Activated T-helper 17 cell treated with anti-CD3 and anti-CD28 coated beads, Interleukin-2, amount 50 U/mL, for 72 hours (primary cell): ENCODE results near the gene SPRED3. TPM values are rescaled to one million over a fixed set of nuclear protein-coding genes. Genes with fewer than 3 reads are reported as not detected.

Experiments
- ATAC-seq: fragments of 150-1000 bp; cut with Tn5 transposase; replicated peaks from 2 replicates; pipeline ENCODE4 v1.10.0; 2021; ENCODE audit warnings: mild to moderate bottlenecking, moderate library complexity
- H3K27ac Mint-ChIP-seq: one replicate; pipeline ENCODE4 v1.8.0; 2022; ENCODE audit warnings: mixed read lengths
- H3K27me3 Mint-ChIP-seq: one replicate; pipeline ENCODE4 v1.8.0; 2022; ENCODE audit warnings: mixed read lengths
- H3K36me3 Mint-ChIP-seq: one replicate; pipeline ENCODE4 v1.8.0; 2022; ENCODE audit warnings: low read depth, mild to moderate bottlenecking, mixed read lengths
- H3K4me1 Mint-ChIP-seq: one replicate; pipeline ENCODE4 v1.8.0; 2022; ENCODE audit warnings: mixed read lengths
- H3K4me3 Mint-ChIP-seq: one replicate; pipeline ENCODE4 v1.8.0; 2022; ENCODE audit warnings: mild to moderate bottlenecking, mixed read lengths
- H3K9me3 Mint-ChIP-seq: one replicate; pipeline ENCODE4 v1.8.0; 2022; ENCODE audit warnings: mixed read lengths
- total RNA-seq, 2 donors: library from RNA; stranded (reverse); gene quantifications; one replicate each; pipeline ENCODE4 v1.2.3, GENCODE V29; 2022

Gene SPRED3
- total RNA-seq, 2 donors from 2014 or later = 1.8 to 14.4 TPM

DNA sequence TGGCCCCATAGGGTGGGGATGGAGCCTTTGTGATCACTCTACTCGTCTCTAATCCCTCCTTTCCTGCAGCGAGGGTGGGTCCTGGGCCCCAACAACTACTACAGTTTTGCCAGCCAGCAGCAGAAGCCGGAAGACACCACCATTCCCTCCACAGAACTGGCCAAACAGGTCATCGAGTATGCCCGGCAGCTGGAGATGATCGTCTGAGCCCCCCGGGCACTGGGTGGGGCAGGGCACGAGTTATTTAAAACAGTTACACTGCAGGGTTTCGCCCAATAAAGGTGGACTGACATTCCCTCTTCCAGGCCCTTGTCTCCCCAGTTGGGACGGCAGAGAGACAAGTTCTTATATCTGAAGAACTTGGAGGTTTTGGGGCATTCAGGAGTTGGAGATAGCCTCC lies 5.3 kb upstream of the SPRED3 start:
- ATAC-seq = no peak
- H3K4me1 Mint-ChIP-seq = peaks cover 16% of the 10 kb centered on the region
- no peak overlapping the region for H3K27ac Mint-ChIP-seq
- H3K27me3 Mint-ChIP-seq = peaks cover 3% of the 10 kb centered on the region
- no peak overlapping the region for H3K4me3 Mint-ChIP-seq
- no peaks in the 10 kb centered on the region for H3K9me3 Mint-ChIP-seq
- H3K36me3 Mint-ChIP-seq = peaks cover 82% of the 10 kb centered on the region

- Mint-ChIP-seq H3K9me3 (no peaks in the 10 kb centered on the region), H3K36me3 (peaks cover 79% of the 10 kb centered on the region), H3K27me3 (peaks cover 3% of the 10 kb centered on the region), H3K27ac (no peak overlapping the region), H3K4me3 (no peak overlapping the region), H3K4me1 (peaks cover 18% of the 10 kb centered on the region)
- ATAC-seq = no peak
Observed at GRCh38 chr19:38383743-38384142, 4.8 kb upstream of the SPRED3 start.

DNA sequence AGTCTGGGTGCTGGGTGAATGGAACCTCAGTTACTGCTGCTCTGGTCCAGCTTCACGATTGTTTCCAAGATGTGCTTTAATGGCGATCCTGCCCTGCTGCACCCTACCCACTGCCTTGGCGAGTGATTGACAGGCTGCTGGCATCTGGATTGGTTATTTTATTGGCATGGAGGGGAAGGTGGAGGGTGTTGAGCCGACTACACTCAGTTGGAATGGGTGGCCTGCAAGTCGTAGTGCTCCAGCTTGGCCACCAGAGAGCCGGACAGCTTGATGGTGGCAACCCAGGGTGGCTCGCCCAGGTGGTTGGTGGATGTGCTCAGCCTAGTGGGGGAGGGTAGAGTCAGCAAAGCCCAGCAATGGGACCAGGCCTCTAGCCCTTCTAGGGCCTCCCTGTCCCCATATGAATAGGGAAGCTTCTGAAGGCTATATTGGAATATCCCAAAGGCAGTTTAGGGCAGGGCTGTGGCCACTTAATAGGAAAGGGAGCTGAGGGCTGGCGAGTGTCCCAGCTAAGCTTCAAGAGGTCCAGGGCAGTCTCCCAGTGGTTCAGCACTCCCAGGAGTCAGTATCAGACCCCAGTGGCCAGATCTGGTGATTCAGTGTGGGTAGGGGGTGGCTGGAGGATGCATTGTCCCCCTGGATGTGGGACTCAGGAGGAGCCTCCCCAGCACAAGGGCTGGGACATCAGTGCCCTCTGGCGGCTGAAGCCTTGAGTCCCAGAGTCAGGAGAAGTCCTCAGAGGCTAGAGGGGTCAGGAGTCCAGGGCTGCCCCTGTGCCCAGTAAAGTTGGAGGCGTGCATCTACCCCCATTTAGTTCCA lies 4.1 kb upstream of the SPRED3 start:
- peaks cover 72% of the 10 kb centered on the region for H3K36me3 Mint-ChIP-seq
- peak overlapping the region; percentile 33 for H3K4me3 Mint-ChIP-seq
- no peak for ATAC-seq

GRCh38 chr19:38385057-38385803 lies 3.3 kb upstream of the SPRED3 start:
- H3K9me3 Mint-ChIP-seq = no peaks in the 10 kb centered on the region
- peak overlapping the region; percentile 33 for H3K4me3 Mint-ChIP-seq
- no peak overlapping the region for H3K27ac Mint-ChIP-seq
- H3K36me3 Mint-ChIP-seq = peaks cover 64% of the 10 kb centered on the region
- H3K27me3 Mint-ChIP-seq = peaks cover 7% of the 10 kb centered on the region
- H3K4me1 Mint-ChIP-seq = peaks cover 28% of the 10 kb centered on the region
- no peak for ATAC-seq

More for the DNA sequence above, 4.1 kb upstream of the SPRED3 start:
- Mint-ChIP-seq H3K27ac (no peak overlapping the region), H3K4me1 (peaks cover 20% of the 10 kb centered on the region), H3K27me3 (peaks cover 3% of the 10 kb centered on the region), H3K9me3 (no peaks in the 10 kb centered on the region)

- no peaks in the 10 kb centered on the region for H3K9me3 Mint-ChIP-seq
- peaks cover 58% of the 10 kb centered on the region for H3K36me3 Mint-ChIP-seq
- peaks cover 31% of the 10 kb centered on the region for H3K4me1 Mint-ChIP-seq
- H3K27me3 Mint-ChIP-seq = peaks cover 7% of the 10 kb centered on the region
- ATAC-seq = no peak
- H3K4me3 Mint-ChIP-seq = no peak overlapping the region
- H3K27ac Mint-ChIP-seq = no peak overlapping the region
Observed at GRCh38 chr19:38385804-38386257, 2.7 kb upstream of the SPRED3 start.

DNA sequence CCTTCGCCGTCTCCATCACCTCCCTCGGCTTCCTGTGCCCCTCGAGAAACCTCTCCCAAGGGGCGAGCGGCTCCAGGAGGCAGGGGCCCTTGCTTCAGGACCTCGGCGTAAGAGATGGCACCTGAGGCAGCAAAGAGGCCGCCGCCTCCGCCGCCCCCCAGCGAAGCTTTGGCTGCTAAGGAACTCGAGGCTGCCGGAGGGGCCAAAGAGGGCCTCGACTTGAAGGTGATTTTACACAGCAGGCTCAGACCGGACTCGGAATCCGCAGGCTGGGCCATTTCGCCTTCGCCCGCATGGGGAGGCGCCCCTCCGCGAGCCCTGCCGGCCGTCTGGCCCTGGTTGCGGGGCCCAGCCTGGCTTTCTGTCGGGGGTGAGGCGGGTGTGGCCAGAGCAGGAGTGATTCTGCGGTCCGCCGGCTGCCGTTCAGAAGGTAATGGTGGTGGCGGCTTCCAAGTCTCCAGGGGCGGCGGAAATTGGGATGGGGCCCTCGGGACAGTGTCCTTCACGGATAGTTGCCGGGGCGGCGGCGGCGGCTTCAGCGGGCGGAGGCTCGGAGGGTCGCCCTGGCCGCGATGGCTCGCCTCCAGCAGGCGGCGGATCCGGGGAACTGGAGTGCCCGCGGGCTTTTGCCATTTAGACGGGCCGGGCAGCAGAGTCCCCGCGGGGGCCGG lies 2.1 kb upstream of the SPRED3 start:
- H3K4me1 Mint-ChIP-seq = peaks cover 32% of the 10 kb centered on the region
- peaks cover 52% of the 10 kb centered on the region for H3K36me3 Mint-ChIP-seq
- no peak overlapping the region for H3K4me3 Mint-ChIP-seq
- H3K27me3 Mint-ChIP-seq = peaks cover 7% of the 10 kb centered on the region
- H3K9me3 Mint-ChIP-seq = no peaks in the 10 kb centered on the region
- no peak overlapping the region for H3K27ac Mint-ChIP-seq
- no peak for ATAC-seq

GRCh38 chr19:38386971-38387549 lies 1.4 kb upstream of the SPRED3 start:
- peak overlapping the region; percentile 88 for H3K27ac Mint-ChIP-seq
- ATAC-seq = no peak
- H3K9me3 Mint-ChIP-seq = no peaks in the 10 kb centered on the region
- peaks cover 45% of the 10 kb centered on the region for H3K36me3 Mint-ChIP-seq
- H3K4me3 Mint-ChIP-seq = peak overlapping the region; percentile 96
- H3K4me1 Mint-ChIP-seq = peaks cover 32% of the 10 kb centered on the region
- H3K27me3 Mint-ChIP-seq = peaks cover 7% of the 10 kb centered on the region

GRCh38 chr19:38387550-38388348 lies 748 bp upstream of the SPRED3 start, which contains the start of gene GGN:
TSS of gene GGN (minus strand) at chr19:38388034. CDS start at chr19:38387261, 773 bp downstream.
- ATAC-seq = peak; percentile 75
- Mint-ChIP-seq H3K4me3 (peak within 1 kb of the TSS; percentile 96), H3K27ac (peak within 1 kb of the TSS; percentile 88), H3K27me3 (peaks cover 7% of the 10 kb centered on the region), H3K4me1 (peaks cover 36% of the 10 kb centered on the region), H3K9me3 (no peaks in the 10 kb centered on the region), H3K36me3 (peaks cover 42% of the 10 kb centered on the region)

GRCh38 chr19:38389101-38389925 lies 816 bp downstream of the SPRED3 start:
- Mint-ChIP-seq H3K4me3 (peak overlapping the region; percentile 96), H3K9me3 (no peaks in the 10 kb centered on the region), H3K36me3 (peaks cover 34% of the 10 kb centered on the region), H3K4me1 (peaks cover 43% of the 10 kb centered on the region), H3K27me3 (peaks cover 7% of the 10 kb centered on the region), H3K27ac (peak overlapping the region; percentile 74)
- ATAC-seq = peak; percentile 8

- Mint-ChIP-seq H3K9me3 (no peaks in the 10 kb centered on the region), H3K27me3 (peaks cover 7% of the 10 kb centered on the region), H3K4me3 (peak overlapping the region; percentile 96), H3K36me3 (peaks cover 32% of the 10 kb centered on the region), H3K4me1 (peaks cover 37% of the 10 kb centered on the region), H3K27ac (peak overlapping the region; percentile 74)
- ATAC-seq = no peak
Observed at GRCh38 chr19:38389957-38390924, 1.7 kb downstream of the SPRED3 start.

DNA sequence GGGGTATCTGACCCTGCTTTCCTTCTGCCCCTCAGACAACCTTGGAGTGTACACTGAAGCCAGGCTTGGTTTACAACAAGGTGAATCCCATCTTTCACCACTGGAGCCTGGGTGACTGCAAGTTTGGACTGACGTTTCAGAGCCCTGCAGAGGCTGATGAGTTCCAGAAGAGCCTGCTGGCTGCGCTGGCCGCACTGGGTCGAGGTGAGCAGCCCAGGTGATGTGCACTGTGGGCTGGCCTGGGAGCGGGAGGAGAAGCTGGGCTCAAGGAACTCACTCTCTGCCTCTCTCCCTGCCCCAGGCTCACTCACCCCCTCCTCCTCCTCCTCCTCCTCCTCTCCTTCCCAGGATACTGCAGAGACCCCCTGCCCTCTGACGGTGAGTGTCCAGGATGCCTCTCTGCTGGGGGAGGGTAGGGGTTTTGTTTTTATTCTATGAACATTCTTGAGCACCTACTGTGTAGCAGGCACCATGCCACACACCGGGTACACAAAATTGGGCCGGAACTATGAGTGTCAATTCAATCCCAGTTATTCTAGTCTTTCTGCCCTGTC lies 3.5 kb downstream of the SPRED3 start:
- H3K27ac Mint-ChIP-seq = no peak overlapping the region
- peaks cover 7% of the 10 kb centered on the region for H3K27me3 Mint-ChIP-seq
- peaks cover 42% of the 10 kb centered on the region for H3K36me3 Mint-ChIP-seq
- H3K4me3 Mint-ChIP-seq = no peak overlapping the region
- no peaks in the 10 kb centered on the region for H3K9me3 Mint-ChIP-seq
- peaks cover 37% of the 10 kb centered on the region for H3K4me1 Mint-ChIP-seq
- ATAC-seq = no peak
